ENCODE results near the gene FOXG1. TPM values are rescaled to one million over a fixed set of nuclear protein-coding genes. Genes with fewer than 3 reads are reported as not detected.

FOXG1 gene
- total and polyA plus RNA-seq, 9 donors, result under 0.01 to 0.83 (median 0.09) TPM; not detected in 4

DNA sequence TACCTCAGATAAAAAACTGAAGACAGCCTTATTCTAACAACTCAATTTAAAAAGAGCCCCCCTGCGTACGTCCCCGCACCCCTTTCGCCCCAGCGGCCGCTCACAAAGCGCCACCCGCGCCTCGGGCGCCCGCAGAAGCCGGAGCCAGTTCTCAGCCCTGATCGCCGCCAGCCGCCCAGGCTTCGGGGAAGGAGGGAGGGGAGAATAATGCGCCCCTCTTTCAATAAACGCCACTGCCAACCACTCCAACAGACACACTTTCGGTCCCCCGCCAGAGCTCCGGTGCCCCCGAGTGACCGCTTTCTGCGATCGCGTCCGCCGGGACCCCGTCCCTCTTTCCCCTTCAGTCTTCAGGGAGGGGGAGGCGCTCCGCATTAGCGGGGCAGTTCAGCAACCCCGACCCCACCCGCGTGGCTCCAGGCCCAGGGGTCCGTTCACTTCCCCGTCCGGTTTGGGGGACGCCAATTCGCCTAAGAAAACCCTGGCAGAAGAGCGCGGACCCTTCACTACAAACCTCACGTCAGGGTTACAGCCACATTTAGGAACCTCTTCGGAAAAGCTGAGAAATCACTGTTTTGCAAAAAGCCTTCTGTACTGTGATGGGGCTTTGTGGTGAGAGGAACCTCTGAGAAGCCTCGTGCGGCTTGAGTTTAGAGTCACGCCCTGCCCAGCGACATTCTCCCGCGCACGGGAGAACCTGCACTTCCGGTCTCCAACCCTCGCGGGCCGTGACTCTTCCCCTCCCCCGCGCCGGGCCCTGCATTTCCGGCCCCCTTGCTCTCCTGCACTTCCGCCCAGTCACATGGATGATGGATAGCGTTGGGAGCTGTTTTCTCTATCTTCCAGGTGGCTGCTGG is 18.7 kb downstream of the FOXG1 start:
- Histone ChIP-seq H3K27ac (ENCODE audit: low read length) (no peak overlapping the region), H3K36me3 (ENCODE audit: control insufficient read depth, insufficient read depth, low read length) (no peaks in the 10 kb centered on the region), H3K27me3 (ENCODE audit: control insufficient read depth, insufficient read depth, low read length) (peaks cover 40% of the 10 kb centered on the region), H3K9me3 (replicated peaks; ENCODE audit: control insufficient read depth, low read depth, low read length) (no peaks in the 10 kb centered on the region), H3K4me1 (ENCODE audit: control insufficient read depth, insufficient read depth, low read length) (peaks cover 7% of the 10 kb centered on the region), H3K4me3 (ENCODE audit: low read length) (peak overlapping the region; percentile 20)
- DNase-seq, result peak; percentile 50
- under 1% methylated on average over 27 of the region's 62 CpGs for WGBS (ENCODE audit: insufficient coverage)

DNA sequence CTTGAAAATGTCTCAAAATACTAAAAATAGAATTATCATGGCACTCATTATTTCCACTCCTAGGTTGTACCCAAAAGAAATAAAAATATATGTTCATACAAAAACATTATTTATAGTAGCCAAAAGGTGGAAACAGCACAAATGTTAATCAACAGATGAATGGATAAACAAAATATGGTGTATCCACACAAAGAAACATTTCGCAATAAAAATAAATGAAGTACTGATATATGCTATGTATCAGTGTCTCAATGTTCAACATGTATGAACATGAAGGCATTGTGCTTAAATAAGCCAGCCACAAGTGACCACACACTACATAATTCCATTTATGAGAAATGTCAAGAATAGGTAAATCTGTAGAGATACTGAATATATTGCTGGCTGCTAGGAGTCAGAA is 40.9 kb downstream of the FOXG1 start:
- Histone ChIP-seq H3K4me3 (ENCODE audit: low read length) (no peak overlapping the region), H3K27me3 (ENCODE audit: control insufficient read depth, insufficient read depth, low read length) (no peaks in the 10 kb centered on the region), H3K9me3 (replicated peaks; ENCODE audit: control insufficient read depth, low read depth, low read length) (no peaks in the 10 kb centered on the region), H3K4me1 (ENCODE audit: control insufficient read depth, insufficient read depth, low read length) (no peaks in the 10 kb centered on the region), H3K36me3 (ENCODE audit: control insufficient read depth, insufficient read depth, low read length) (no peaks in the 10 kb centered on the region), H3K27ac (ENCODE audit: low read length) (no peak overlapping the region)
- no CpG with 5 or more reads among the region's 1 CpG for WGBS (ENCODE audit: insufficient coverage)
- no peak for DNase-seq

DNA sequence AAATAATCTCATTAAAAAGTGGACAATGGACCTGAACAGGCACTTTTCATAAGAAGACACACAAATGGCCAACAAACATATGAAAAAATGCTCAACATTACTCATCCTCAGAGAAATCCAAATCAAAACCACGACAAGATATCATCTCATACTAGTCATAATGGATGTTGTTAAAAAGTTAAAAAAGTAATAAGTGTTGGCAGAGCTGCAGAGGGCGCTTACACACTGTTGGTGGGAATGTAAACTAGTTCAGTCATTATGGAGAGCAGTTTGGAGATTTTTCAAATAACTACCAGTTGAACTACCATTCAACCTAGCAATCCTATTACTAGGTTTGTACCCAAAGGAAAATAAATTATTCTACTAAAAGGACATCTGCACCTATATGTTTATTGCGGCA is 47.2 kb downstream of the FOXG1 start:
- Histone ChIP-seq H3K36me3 (ENCODE audit: control insufficient read depth, insufficient read depth, low read length) (no peaks in the 10 kb centered on the region), H3K27me3 (ENCODE audit: control insufficient read depth, insufficient read depth, low read length) (no peaks in the 10 kb centered on the region), H3K27ac (ENCODE audit: low read length) (no peak overlapping the region), H3K4me3 (ENCODE audit: low read length) (no peak overlapping the region), H3K9me3 (replicated peaks; ENCODE audit: control insufficient read depth, low read depth, low read length) (no peaks in the 10 kb centered on the region), H3K4me1 (ENCODE audit: control insufficient read depth, insufficient read depth, low read length) (no peaks in the 10 kb centered on the region)
- WGBS (ENCODE audit: insufficient coverage), result no CpG with 5 or more reads among the region's 3 CpGs
- DNase-seq, result no peak

All from muscle of leg (tissue), 11 donors.